MM.1S (cell line): ENCODE measurements around the gene RFESD.

Experiments used
- DNase-seq: peaks from one replicate; pipeline ENCODE4 v3.0.0-alpha.2; 2015
- H2AFZ ChIP-seq: fragments of 300-600 bp; sonication (generic); 2 replicates; pipeline ENCODE4 v1.6.0; 2016; ENCODE audit warnings: antibody characterized with exemption, low read length
- H3F3A ChIP-seq: fragments of 300-600 bp; sonication (generic); 2 replicates; pipeline ENCODE4 v1.6.1; 2016; ENCODE audit warnings: mild to moderate bottlenecking, antibody characterized with exemption, low read length, moderate library complexity, mixed read lengths; ENCODE audit not compliant: insufficient read depth
- H3K27ac ChIP-seq: fragments of 300-600 bp; sonication (generic); 2 replicates; pipeline ENCODE4 v1.5.1; 2016; ENCODE audit warnings: mild to moderate bottlenecking, low read length
- H3K27me3 ChIP-seq: fragments of 300-600 bp; sonication (generic); replicated peaks from 2 replicates; pipeline ENCODE4 v1.6.0; 2016; ENCODE audit warnings: low read length; ENCODE audit not compliant: insufficient read depth
- H3K36me3 ChIP-seq: fragments of 300-600 bp; sonication (generic); replicated peaks from 2 replicates; pipeline ENCODE4 v1.6.1; 2016; ENCODE audit warnings: mild to moderate bottlenecking, low read length, mixed read lengths; ENCODE audit not compliant: insufficient read depth
- H3K4me1 ChIP-seq: fragments of 300-600 bp; sonication (generic); 2 replicates; pipeline ENCODE4 v1.6.1; 2016; ENCODE audit warnings: low read length, mixed read lengths
- H3K4me2 ChIP-seq: fragments of 300-600 bp; sonication (generic); 2 replicates; pipeline ENCODE4 v1.6.0; 2016; ENCODE audit warnings: low read depth, low read length
- H3K4me3 ChIP-seq: fragments of 300-600 bp; sonication (generic); 2 replicates; pipeline ENCODE4 v1.5.1; 2016; ENCODE audit warnings: low read length, mixed read lengths
- H3K79me2 ChIP-seq: fragments of 300-600 bp; sonication (generic); 2 replicates; pipeline ENCODE4 v1.6.1; 2016; ENCODE audit warnings: mixed run types, low read length, mixed read lengths
- H3K9ac ChIP-seq: fragments of 300-600 bp; sonication (generic); 2 replicates; pipeline ENCODE4 v1.6.1; 2016; ENCODE audit warnings: low read length, mixed read lengths
- H3K9me2 ChIP-seq: fragments of 300-600 bp; sonication (generic); replicated peaks from 2 replicates; pipeline ENCODE4 v1.6.1; 2016; ENCODE audit warnings: mild to moderate bottlenecking, low read length, mixed read lengths; ENCODE audit not compliant: insufficient read depth
- H3K9me3 ChIP-seq: fragments of 300-600 bp; sonication (generic); replicated peaks from 2 replicates; pipeline ENCODE4 v1.6.1; 2016; ENCODE audit warnings: mild to moderate bottlenecking, low read length, mixed read lengths; ENCODE audit not compliant: insufficient read depth
- H4K20me1 ChIP-seq: fragments of 300-600 bp; sonication (generic); 2 replicates; pipeline ENCODE4 v1.6.1; 2016; ENCODE audit warnings: mild to moderate bottlenecking, low read length, moderate library complexity, mixed read lengths; ENCODE audit not compliant: insufficient read depth
- CTCF ChIP-seq: fragments of 300-600 bp; sonication (generic); IDR thresholded peaks from 2 replicates; pipeline ENCODE4 v1.5.1; 2016; ENCODE audit warnings: antibody characterized with exemption, low read length, mixed read lengths
- EZH2 ChIP-seq: fragments of 300-600 bp; sonication (generic); optimal IDR thresholded peaks from 2 replicates; pipeline ENCODE3; 2017; ENCODE audit warnings: low read depth, mild to moderate bottlenecking, antibody characterized with exemption, low read length, mixed read lengths
- EZH2phosphoT487 ChIP-seq: fragments of 300-600 bp; sonication (generic); IDR thresholded peaks from 2 replicates; pipeline ENCODE4 v1.6.1; 2018; ENCODE audit warnings: antibody characterized with exemption, low read length

Gene RFESD

GRCh38 chr5:95669540-95669939 is 23.0 kb downstream of the RFESD start:
- H3K9me2 ChIP-seq = no peaks in the 10 kb centered on the region
- H3F3A ChIP-seq = no peaks in the 10 kb centered on the region
- H4K20me1 ChIP-seq = no peaks in the 10 kb centered on the region
- TF ChIP-seq CTCF (no peak), EZH2 (no peak), EZH2phosphoT487 (no peak)
- H3K4me2 ChIP-seq = no peak overlapping the region
- no peaks in the 10 kb centered on the region for H3K27me3 ChIP-seq
- no peak for DNase-seq
- H3K4me1 ChIP-seq = 0 out of 2 replicates have a peak, but pooled peaks cover 1% of the 10 kb centered on the region
- no peaks in the 10 kb centered on the region for H3K36me3 ChIP-seq
- H3K9ac ChIP-seq = no peak overlapping the region
- H3K27ac ChIP-seq = no peak overlapping the region
- no peak overlapping the region for H3K4me3 ChIP-seq
- H3K79me2 ChIP-seq = no peaks in the 10 kb centered on the region
- no peaks in the 10 kb centered on the region for H3K9me3 ChIP-seq
- no peak overlapping the region for H2AFZ ChIP-seq

GRCh38 chr5:95669985-95670384 is 23.4 kb downstream of the RFESD start:
- DNase-seq = no peak
- Histone ChIP-seq H3K4me3 (no peak overlapping the region), H3K9me3 (no peaks in the 10 kb centered on the region), H3K27me3 (no peaks in the 10 kb centered on the region), H3K36me3 (no peaks in the 10 kb centered on the region), H3K79me2 (no peaks in the 10 kb centered on the region), H3K9me2 (no peaks in the 10 kb centered on the region), H3K9ac (no peak overlapping the region), H3K4me2 (no peak overlapping the region), H2AFZ (no peak overlapping the region), H3F3A (no peaks in the 10 kb centered on the region), H3K4me1 (no peaks in the 10 kb centered on the region), H3K27ac (no peak overlapping the region), H4K20me1 (no peaks in the 10 kb centered on the region)
- no peak for TF ChIP-seq CTCF
- no peak for TF ChIP-seq EZH2

GRCh38 chr5:95670568-95670967 is 24.0 kb downstream of the RFESD start:
- Histone ChIP-seq H3K36me3 (no peaks in the 10 kb centered on the region), H3K79me2 (no peaks in the 10 kb centered on the region), H3K4me2 (no peak overlapping the region), H3K4me1 (no peaks in the 10 kb centered on the region), H3F3A (no peaks in the 10 kb centered on the region), H3K9ac (no peak overlapping the region), H3K4me3 (no peak overlapping the region), H3K9me3 (no peaks in the 10 kb centered on the region), H3K9me2 (no peaks in the 10 kb centered on the region), H4K20me1 (no peaks in the 10 kb centered on the region), H3K27ac (no peak overlapping the region), H2AFZ (no peak overlapping the region), H3K27me3 (no peaks in the 10 kb centered on the region)
- TF ChIP-seq CTCF (no peak), EZH2 (no peak)
- no peak for DNase-seq

GRCh38 chr5:95671826-95672225 is 25.2 kb downstream of the RFESD start:
- no peak for DNase-seq
- H3K4me2 ChIP-seq = no peak overlapping the region
- no peak overlapping the region for H3K27ac ChIP-seq
- no peaks in the 10 kb centered on the region for H3K36me3 ChIP-seq
- H3K4me1 ChIP-seq = no peaks in the 10 kb centered on the region
- H3K4me3 ChIP-seq = no peak overlapping the region
- no peaks in the 10 kb centered on the region for H3K79me2 ChIP-seq
- H3K9me3 ChIP-seq = no peaks in the 10 kb centered on the region
- no peak overlapping the region for H2AFZ ChIP-seq
- H4K20me1 ChIP-seq = no peaks in the 10 kb centered on the region
- no peaks in the 10 kb centered on the region for H3K9me2 ChIP-seq
- TF ChIP-seq EZH2 = no peak
- TF ChIP-seq EZH2phosphoT487 = no peak
- no peak for TF ChIP-seq CTCF
- H3K27me3 ChIP-seq = no peaks in the 10 kb centered on the region
- H3F3A ChIP-seq = no peaks in the 10 kb centered on the region
- no peak overlapping the region for H3K9ac ChIP-seq
